SK-MEL-5 (cell line): Measurements from ENCODE around the gene TBX19. TPM values are rescaled to one million over a fixed set of nuclear protein-coding genes. Genes with fewer than 3 reads are reported as not detected.

Experiments
- DNase-seq: peaks from one replicate; pipeline ENCODE4 v3.0.0-alpha.2; 2016; ENCODE audit warnings: low read depth, low spot score
- in situ Hi-C: cut with HindIII; loops from 2 replicates; pipeline ENCODE4 v1.10.0; 2016; ENCODE audit warnings: low sequenced_read_pairs, high pct_unique_total_duplicates, low pct_unique_long_range_greater_than_20kb
- polyA plus RNA-seq, 2 experiments: library from polyadenylated mRNA; depleted of rRNA; stranded (reverse); fragments of >200 nt; gene quantifications; 2 replicates each; pipeline ENCODE4 v1.2.3, GENCODE V29; 2015
- total RNA-seq: library from RNA; depleted of rRNA; stranded (reverse); fragments of >200 nt; shearing (Covaris generic); gene quantifications from 2 replicates; pipeline ENCODE4 v1.2.3, GENCODE V29; 2014; rRNA removed

TBX19 gene
- 1.3 and 2.2 TPM in 2 replicates for total RNA-seq
- 2.7 and 3.5 TPM in 2 replicates for polyA plus RNA-seq (2015; cell fraction: cytosol; rRNA removed)
- 26.1 and 29.5 TPM in 2 replicates for polyA plus RNA-seq (2015; cell fraction: nucleus; rRNA removed)

DNA sequence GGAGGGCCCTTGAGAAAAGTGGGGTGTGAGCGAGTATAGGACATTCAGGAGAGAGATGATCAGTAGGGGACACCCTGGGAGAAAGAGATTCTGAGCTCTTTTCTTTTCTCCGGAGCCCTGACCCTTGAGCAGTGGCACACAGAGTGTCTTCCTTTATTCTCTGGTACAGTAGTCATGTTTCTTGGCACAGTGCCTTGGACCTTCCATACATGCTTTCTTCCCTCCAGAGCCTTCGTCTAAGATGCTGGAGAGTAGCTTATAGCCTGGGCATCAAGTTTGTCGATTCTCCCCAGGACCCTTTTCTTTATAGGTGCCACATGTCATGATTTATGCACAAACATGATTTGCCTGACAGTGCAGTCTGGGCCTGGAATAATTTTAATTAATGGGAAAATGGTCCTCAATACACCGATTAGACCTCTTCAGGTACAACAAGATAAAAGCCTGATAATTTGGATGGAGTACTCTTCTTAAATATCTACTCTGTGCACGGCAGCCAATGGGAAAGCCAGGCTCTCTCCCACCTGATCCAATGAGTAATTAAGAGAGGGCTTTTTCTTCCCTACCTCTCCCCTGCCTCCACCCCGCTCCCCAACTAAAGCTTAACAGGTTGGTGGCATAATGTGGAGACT lies at the start of gene TBX19:
TSS of gene TBX19 (plus strand) at position 582 of the 632 bp plus-strand sequence. CDS start 214 bp downstream, outside the sequence.
- DNase-seq, result no peak
- in situ Hi-C loops, result no loop called here

DNA sequence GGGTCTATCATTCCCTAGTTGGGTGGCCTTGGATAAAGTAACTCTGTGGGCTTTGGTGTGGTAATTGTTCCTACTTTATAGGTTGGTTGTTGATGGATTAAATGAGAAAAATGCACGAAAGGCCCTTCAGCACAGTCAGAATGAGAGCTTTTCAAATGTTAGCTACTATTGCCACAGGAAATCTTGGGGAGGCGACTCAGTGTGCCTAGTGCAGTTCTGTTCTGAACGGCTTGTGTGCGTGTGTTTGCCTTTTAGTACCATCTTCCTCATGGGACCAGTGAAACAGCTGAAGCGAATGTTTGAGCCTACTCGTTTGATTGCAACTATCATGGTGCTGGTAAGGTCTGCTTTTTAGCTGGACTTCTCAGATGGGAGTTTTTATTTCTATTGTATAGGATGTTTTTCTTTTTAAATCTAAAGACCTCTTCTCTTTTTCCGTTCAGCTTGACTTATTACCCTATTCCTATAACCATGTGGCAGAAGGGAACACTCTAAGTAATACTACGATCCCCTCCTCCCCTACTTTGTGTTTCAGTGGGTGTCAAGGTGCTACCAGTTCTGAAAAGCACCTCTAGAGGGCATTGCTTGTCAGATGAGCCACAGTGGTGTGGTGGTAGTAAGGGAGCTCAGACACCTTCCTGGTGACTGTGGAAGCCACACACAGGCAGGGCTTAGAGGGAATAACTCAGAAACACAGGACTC lies 45.7 kb upstream of the TBX19 start:
- DNase-seq, result peak; percentile 88
- in situ Hi-C loops, result no loop called here

DNA sequence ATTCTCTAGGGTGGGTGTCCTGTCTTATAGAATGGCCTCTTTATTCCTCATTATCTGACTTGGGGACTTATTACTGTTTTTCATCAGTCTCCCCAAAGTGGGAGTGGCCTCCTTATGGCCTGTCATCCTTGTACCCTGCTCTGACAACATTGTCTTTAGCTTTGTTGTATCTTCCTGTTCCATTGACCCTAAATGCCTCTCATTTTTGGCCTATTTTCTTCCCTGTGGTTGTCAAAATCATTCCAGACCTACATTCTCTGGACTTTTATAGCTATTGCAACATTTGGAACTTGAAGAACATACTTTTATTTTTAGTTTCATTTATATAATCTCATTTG lies 45.2 kb upstream of the TBX19 start:
- in situ Hi-C loops, result no loop called here
- no peak for DNase-seq

DNA sequence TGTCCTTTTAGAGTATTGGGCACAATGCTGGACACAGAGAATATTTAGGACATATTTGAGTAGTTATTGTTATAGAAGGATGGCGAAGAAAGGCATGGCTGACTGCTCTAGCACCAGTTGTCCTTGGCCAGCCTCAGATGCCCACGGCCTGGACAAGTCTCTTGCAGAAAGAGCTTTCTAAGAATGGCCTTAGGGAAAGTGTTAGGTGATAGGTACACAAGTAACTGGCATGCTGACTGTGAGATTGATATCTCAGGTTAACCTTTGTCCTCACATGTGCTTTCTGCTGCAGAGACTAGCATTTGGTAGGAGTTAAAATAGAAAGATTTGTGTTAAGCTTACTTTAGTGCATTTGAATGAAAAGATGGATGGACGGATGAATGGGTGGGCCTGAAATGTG lies 44.7 kb upstream of the TBX19 start:
- DNase-seq, result no peak
- in situ Hi-C loops, result no loop called here

DNA sequence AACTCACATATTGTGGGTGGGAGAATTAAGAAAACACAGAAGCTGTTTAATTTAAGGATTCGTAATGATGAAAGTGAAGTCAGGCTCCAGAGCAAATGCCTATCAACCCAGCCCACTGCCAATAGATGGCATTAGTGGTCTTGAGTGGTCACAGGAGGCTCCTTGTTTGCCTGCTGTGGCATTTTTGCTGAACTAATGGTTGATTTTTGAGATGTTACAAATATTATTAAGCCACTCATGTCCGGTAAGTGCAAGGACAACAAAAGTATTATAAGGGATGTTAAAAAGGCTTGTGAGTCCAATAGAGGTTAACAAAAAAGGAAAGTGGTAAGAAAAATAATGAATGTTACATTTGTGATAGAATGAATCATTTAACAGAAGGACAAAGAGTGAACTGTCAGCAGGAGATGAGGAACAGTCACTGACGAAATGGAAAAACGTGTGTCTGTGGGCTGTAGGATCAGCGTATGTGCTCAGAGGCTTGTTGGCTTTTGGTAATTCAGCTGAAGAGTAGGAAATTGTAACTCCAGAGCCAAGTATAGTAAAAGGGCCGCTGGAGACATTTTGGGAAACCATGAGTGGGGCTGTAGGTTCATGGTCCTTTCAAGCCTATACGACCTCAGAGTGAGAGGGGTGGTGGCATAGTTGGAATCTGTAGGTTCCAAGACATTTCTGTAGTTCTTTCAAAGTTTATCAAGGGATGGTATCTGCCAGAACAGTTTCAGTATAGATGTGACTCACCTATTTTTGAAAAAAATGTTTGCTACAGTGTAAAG lies 43.7 kb upstream of the TBX19 start:
- in situ Hi-C loops, result no loop called here
- DNase-seq, result peak; percentile 96

DNA sequence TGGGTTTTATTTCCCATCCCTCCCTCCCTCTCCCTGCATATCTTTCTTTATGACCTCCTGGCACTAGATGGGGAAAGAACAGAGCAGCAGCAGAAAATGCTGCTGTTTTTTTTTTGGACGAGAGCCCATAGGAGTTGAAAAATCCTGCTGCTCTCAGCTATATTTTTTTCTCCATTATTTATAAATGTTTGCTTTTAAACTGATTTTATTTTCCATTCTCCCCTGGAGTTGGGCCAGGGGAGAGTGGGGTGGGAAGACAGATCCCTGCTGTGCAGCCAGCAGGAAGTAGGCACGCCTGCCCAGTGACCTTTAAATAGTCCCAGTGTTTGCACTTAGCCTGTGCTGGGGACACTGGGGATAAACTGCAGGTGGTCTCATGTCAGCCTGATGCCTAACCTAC lies 37.5 kb upstream of the TBX19 start:
- no peak for DNase-seq
- in situ Hi-C loops, result no loop called here

DNA sequence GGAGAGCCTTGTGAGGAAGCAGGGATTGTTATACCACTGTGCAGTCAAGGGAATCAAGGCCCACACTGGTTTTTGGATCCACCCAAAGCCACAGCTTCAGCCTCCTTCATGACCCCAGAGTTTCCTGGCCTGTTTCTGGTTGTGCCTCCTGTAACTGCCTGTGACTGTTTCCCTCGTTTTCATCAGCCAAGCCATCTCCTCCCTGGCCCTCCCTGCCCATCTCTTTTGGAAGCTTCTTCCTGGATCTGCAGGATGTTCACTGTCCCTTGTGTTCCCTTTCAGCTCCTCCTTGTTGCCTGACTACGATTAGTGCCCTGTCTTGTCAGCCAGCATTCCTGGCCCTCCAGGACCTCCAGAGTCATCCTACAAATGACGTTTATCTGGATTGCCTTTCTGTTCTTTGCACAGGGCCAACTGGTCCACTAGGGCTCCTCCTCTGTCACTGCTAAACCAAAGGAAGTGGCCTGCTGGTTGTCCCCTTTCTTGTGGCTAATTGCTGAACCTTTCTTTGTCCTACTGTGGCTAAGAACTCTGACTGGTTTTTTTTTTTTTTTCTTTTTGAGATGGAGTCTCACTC lies 37.0 kb upstream of the TBX19 start:
- DNase-seq, result no peak
- in situ Hi-C loops, result no loop called here

DNA sequence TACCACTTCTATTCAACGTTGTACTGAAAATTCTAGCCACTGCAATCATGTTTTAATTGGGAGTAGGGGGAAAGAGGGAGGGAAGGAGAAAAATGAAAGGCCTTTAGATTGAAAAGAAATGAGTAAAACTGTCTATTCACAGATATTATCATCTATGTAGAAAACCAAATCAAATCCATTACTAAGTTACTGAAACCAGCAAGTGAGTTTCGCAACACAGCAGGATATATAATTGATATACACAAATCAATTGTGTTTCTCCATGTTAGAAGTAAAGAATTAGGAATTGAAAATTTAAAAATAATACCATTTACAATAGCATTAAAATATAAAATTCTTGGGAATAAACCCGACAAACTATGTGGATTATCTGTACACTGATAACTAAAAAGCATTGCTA lies 35.6 kb upstream of the TBX19 start:
- in situ Hi-C loops, result no loop called here
- no peak for DNase-seq

DNA sequence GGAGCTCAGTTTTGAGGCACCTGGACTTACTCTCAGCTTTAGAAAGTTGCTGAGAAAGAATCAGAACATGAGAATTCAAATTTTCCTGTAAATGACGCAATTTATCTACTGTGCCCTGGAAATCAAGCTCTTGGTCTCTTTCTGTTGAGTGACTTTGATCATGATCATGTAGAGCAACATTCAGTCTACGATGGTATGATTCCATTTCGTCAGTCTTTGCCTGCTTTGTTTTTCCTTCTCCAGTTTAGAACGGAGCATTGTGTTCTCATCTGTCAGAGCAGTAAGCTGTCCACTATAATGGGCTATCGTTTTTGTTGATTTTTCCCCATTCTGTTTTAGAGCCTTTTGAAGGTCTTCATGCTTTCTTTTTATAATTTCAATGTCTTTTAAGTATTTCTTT lies 34.2 kb upstream of the TBX19 start:
- no peak for DNase-seq
- in situ Hi-C loops, result no loop called here

DNA sequence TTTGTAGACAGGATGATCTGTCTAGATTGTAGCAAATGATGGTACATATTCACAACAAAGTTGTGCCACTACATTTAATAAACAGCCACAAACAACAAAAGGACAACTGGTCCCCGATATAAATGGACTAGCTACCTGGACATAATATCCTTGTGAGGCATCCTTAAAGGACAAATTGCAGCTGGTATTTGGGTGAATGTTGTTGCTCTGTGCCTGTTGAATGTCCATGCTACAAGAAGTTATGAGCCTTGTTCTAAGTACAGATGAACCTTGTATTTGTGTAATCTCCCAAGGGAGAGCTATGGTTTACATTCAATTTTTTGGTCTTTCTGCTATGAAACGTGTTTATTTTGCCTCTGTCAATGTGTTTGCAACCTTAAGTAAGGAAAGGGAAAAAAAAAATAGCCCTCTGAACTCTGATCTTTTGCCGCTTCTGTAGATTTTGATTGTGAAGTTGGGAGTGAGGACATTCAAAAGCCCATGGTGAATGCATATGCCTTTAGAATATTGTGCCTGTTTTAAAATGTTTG lies 28.4 kb upstream of the TBX19 start:
- in situ Hi-C loops, result no loop called here
- no peak for DNase-seq

DNA sequence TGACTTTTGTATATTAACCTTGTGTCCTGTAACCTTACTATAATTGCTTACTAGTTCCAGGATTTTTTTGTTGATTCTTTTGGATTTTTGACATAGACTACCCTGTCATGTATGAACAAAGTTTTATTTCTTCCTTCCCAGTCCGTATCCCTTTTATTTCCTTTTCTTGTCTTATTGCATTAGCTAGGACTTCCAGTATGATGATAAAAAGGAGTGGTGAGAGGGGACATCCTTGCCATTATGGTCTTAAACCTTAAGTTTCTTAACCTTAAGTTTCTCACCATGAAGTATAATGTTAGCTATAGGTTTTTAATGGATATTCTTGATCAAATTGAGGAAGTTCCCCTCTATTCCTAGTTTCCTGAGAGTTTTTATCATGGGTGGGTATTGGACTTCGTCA lies 24.5 kb upstream of the TBX19 start:
- DNase-seq, result no peak
- in situ Hi-C loops, result no loop called here

DNA sequence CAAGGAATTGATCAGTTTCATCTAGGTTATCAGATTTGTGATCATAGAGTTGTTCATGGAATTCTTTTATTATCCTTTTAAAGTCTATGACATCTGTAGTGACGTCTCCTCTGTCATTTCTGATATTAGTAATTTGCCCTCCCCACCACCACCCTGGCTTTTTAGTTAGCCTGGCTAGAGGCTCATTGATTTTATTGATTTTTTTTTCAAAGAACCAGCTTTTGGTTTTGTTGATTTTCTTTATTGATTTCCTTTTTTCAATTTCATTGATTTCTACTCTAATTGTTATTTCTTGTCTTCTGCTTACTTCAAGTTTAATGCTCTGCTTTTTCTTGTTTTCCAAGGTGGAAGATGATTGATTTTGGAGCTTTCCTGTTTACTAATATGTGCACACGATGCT lies 23.3 kb upstream of the TBX19 start:
- in situ Hi-C loops, result no loop called here
- no peak for DNase-seq

DNA sequence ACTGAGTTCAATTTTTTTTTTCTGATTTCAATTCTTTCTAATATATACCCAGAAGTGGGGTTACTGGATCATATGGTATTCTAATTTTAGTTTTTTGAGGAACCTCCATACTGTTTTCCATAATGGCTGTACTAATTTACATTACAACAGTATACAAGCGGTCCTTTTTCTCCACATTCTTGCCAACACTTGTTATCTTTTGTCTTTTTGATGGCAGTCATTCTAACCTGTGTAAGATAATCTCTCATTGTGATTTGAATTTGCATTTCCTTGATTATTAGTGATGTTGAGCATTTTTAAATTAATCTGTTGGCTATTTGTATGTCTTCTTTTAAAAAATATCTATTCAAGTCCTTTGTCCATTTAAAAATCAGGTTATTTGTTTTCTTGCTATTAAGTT lies 21.1 kb upstream of the TBX19 start:
- in situ Hi-C loops, result no loop called here

DNA sequence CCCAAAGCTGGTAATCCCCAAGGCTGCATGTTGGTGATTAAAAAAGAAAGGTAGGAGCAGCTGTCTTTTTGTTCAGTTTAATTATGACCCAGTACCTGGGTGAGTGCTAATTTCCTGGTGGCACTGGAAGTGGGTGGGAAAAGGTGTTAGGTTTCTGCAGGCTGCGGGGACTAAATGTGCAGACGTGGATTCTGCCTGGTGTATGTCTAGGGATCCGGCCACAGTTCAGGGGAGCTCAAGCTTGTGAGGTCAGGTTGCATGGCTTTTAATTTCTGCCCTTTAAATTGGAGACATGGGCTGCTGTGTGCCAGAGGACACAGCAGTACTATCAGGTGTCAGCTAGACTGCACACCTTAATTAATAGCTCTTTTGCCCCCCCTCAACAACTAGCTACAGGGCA lies 20.3 kb upstream of the TBX19 start:
- in situ Hi-C loops, result no loop called here
- DNase-seq, result no peak

More for the DNA sequence above, 21.1 kb upstream of the TBX19 start:
- DNase-seq, result no peak

DNA sequence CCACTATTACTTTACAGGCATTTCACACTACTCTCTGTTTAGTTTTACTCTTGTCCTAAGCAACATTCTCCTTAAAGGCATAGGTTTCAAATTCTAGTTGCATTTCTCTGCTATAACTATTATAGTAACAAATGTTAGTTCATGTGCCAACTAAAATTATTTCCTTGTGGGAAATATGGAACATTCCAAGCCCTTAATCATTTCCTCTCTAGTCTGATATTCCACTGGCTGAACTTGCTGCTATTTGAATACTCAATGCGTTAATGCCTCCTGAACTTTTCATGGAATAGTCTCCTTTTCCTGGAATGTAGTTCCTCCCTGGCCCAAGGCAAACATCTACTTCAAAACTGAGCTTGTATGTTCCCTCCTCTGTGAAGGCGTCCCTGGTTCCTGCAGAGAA lies 19.3 kb upstream of the TBX19 start:
- DNase-seq, result peak; percentile 39
- in situ Hi-C loops, result no loop called here

DNA sequence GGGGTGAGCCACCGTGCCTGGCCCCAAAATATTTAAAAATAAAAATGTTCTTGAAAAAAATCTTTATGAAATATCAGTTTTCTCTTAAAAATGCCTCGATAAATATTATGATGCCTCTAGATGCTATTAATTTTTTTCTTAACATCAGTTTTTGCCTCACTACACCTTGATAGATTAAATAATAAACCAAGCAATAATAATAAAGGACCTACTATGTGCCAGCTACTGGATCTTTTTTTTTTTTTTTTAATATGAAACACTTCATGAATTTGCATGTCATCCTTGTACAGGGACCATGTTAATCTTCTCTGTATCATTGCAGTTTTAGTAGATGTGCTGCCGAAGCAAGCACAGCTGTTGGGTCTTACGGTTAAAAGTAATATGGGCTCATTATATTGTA lies 17.5 kb upstream of the TBX19 start:
- DNase-seq, result no peak
- in situ Hi-C loops, result no loop called here

DNA sequence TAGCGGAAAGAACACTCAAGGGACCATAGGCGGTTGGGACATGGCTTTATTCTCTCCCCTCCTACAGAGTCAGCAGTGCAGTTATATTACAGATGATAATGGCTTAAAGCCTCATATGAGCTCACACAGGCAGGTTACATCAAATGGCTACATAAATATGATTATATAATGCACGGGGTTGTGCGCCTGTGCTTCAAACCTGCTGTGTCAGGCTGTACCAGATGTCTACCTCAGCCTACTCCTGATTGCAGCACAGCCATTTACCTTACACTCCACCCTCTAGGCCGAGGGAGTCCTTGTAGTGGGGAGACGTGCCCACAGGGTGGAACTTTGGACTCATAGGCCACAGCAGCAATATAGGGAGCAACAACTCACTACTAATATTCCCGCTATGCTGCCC lies 16.4 kb upstream of the TBX19 start:
- no peak for DNase-seq
- in situ Hi-C loops, result no loop called here

DNA sequence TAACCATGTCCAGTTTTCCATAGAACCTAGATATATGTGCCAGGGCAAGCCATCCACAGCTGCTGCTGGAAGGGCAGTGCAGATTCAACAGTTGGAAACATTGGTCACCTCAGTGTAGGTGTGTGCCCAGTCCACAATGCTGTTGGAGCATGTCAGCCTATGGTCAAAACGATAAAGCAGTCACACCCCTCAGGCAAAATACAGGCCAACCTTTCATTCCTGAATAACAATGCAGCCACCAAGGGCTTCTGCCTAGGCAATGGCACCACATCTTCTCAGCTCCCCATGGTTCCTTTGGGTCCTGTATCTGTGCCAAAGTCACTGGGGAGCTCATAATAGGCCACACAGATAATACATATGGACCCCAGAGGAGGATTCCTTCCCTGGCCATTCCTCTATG lies 15.1 kb upstream of the TBX19 start:
- in situ Hi-C loops, result no loop called here

More for the DNA sequence above, 15.1 kb upstream of the TBX19 start:
- DNase-seq, result no peak
